IMR-90 (cell line): Measurements from ENCODE around the gene OR52K1. TPM values are rescaled to one million over a fixed set of nuclear protein-coding genes. Genes with fewer than 3 reads are reported as not detected.

Experiments used
- ATAC-seq: fragments of 200-7000 bp; cut with Tn5 transposase; 2 replicates; pipeline ENCODE4 v1.9.1; 2020; ENCODE audit warnings: low read depth, mild to moderate bottlenecking, moderate library complexity
- BruUV-seq: library from RNA; stranded (reverse); fragments of 400-500 nt; replicated peaks from 2 replicates; lab custom pipeline; 2021; lab: Mats Ljungman, UMichigan
- CTCF ChIA-PET: fragments of 300-600 bp; formaldehyde crosslinking; extraction: SDS; loops from one replicate; lab custom pipeline; 2021; ENCODE audit warnings: antibody characterized with exemption; lab: Yijun Ruan, JAX
- POLR2A ChIA-PET: fragments of 300-600 bp; sonication (Branson Sonifier 250); formaldehyde crosslinking; loops from one replicate; lab custom pipeline; 2022; ENCODE audit warnings: antibody characterized with exemption; ENCODE audit not compliant: unreplicated experiment; lab: Charles Lee
- DNase-seq: peaks from one replicate; pipeline ENCODE4 v3.0.0; 2013
- H2AFZ ChIP-seq: replicated peaks from 2 replicates; pipeline ENCODE3; 2013; ENCODE audit warnings: low read length, mild to moderate bottlenecking; ENCODE audit not compliant: poor library complexity
- H2AK5ac ChIP-seq: 2 replicates; pipeline ENCODE4 v1.6.1; 2013; ENCODE audit warnings: low read depth, low read length, inconsistent platforms
- H2AK9ac ChIP-seq: replicated peaks from 2 replicates; pipeline ENCODE3; 2013; ENCODE audit warnings: mild to moderate bottlenecking, low read depth, low read length, moderate library complexity; ENCODE audit not compliant: poor library complexity
- H2BK120ac ChIP-seq: 2 replicates; pipeline ENCODE4 v1.6.1; 2013; ENCODE audit warnings: low read depth, low read length, inconsistent platforms
- H2BK15ac ChIP-seq: 3 replicates; pipeline ENCODE4 v1.6.1; 2013; ENCODE audit warnings: low read depth, low read length, inconsistent platforms
- H2BK20ac ChIP-seq: 2 replicates; pipeline ENCODE4 v1.6.1; 2013; ENCODE audit warnings: low read depth, mild to moderate bottlenecking, inconsistent platforms, low read length, moderate library complexity
- H2BK5ac ChIP-seq: 2 replicates; pipeline ENCODE4 v1.6.1; 2013; ENCODE audit warnings: mild to moderate bottlenecking, low read depth, low read length, inconsistent platforms; ENCODE audit not compliant: poor library complexity, severe bottlenecking
- H3K14ac ChIP-seq: replicated peaks from 2 replicates; pipeline ENCODE4 v1.6.1; 2013; ENCODE audit warnings: low read depth, low read length, inconsistent platforms
- H3K18ac ChIP-seq: 2 replicates; pipeline ENCODE4 v1.6.1; 2013; ENCODE audit warnings: low read depth, low read length, control low read depth
- H3K23ac ChIP-seq: 2 replicates; pipeline ENCODE4 v1.6.1; 2013; ENCODE audit warnings: low read depth, low read length, inconsistent platforms
- H3K27ac ChIP-seq: 2 replicates; pipeline ENCODE4 v1.5.1; 2013; ENCODE audit warnings: mild to moderate bottlenecking, control low read depth, low read length; ENCODE audit not compliant: insufficient read depth
- H3K27me3 ChIP-seq: 2 replicates; pipeline ENCODE4 v1.6.1; 2013; ENCODE audit warnings: low read length; ENCODE audit not compliant: control insufficient read depth, insufficient read depth
- H3K36me3 ChIP-seq: 2 replicates; pipeline ENCODE4 v1.6.1; 2013; ENCODE audit warnings: low read length, mixed read lengths; ENCODE audit not compliant: control insufficient read depth, insufficient read depth
- H3K4ac ChIP-seq: 2 replicates; pipeline ENCODE4 v1.6.1; 2013; ENCODE audit warnings: low read depth, low read length, inconsistent platforms
- H3K4me1 ChIP-seq: 2 replicates; pipeline ENCODE4 v1.6.1; 2013; ENCODE audit warnings: low read length, mixed read lengths; ENCODE audit not compliant: control insufficient read depth, insufficient read depth
- H3K4me2 ChIP-seq: 2 replicates; pipeline ENCODE4 v1.6.1; 2013; ENCODE audit warnings: low read depth, mild to moderate bottlenecking, control low read depth, low read length, moderate library complexity
- H3K4me3 ChIP-seq: 2 replicates; pipeline ENCODE4 v1.5.1; 2013; ENCODE audit warnings: low read depth, mild to moderate bottlenecking, control low read depth, low read length, moderate library complexity; ENCODE audit not compliant: insufficient read depth
- H3K56ac ChIP-seq: 2 replicates; pipeline ENCODE4 v1.6.1; 2013; ENCODE audit warnings: low read length, inconsistent platforms; ENCODE audit not compliant: insufficient read depth; ENCODE audit errors: extremely low read depth
- H3K79me1 ChIP-seq, 2 experiments: 2 replicates each; pipeline ENCODE4 v1.6.1; 2013; ENCODE audit warnings: low read length in 2 of 2, inconsistent platforms in 1 of 2, low read depth in 1 of 2
- H3K9ac ChIP-seq: 2 replicates; pipeline ENCODE4 v1.6.1; 2013; ENCODE audit warnings: low read depth, low read length, control low read depth
- H3K9me1 ChIP-seq: 2 replicates; pipeline ENCODE4 v1.6.1; 2013; ENCODE audit warnings: low read length, inconsistent platforms; ENCODE audit not compliant: insufficient read depth
- H3K9me3 ChIP-seq: 2 replicates; pipeline ENCODE4 v1.6.1; 2013; ENCODE audit warnings: low read length; ENCODE audit not compliant: control insufficient read depth, insufficient read depth
- H4K20me1 ChIP-seq: 2 replicates; pipeline ENCODE4 v1.6.1; 2013; ENCODE audit warnings: low read length, inconsistent platforms; ENCODE audit not compliant: insufficient read depth
- H4K5ac ChIP-seq: 2 replicates; pipeline ENCODE4 v1.6.1; 2013; ENCODE audit warnings: mild to moderate bottlenecking, low read depth, low read length, control low read depth
- H4K8ac ChIP-seq, 2 experiments: 2 replicates each; pipeline ENCODE4 v1.6.1; 2013; ENCODE audit warnings: low read depth in 2 of 2, low read length in 2 of 2, control low read depth in 1 of 2, inconsistent platforms in 1 of 2
- H4K91ac ChIP-seq: 2 replicates; pipeline ENCODE4 v1.6.1; 2013; ENCODE audit warnings: low read depth, low read length, inconsistent platforms; ENCODE audit not compliant: insufficient read depth
- BHLHE40 ChIP-seq: fragments of 150-350 bp; IDR thresholded peaks from 2 replicates; pipeline ENCODE4 v1.6.1; 2016; ENCODE audit warnings: mild to moderate bottlenecking, low read depth, low read length
- CEBPB ChIP-seq: IDR thresholded peaks from 2 replicates; pipeline ENCODE4 v1.6.1; 2012; ENCODE audit warnings: low read depth, low read length, improper control_type of control experiment
- CHD1 ChIP-seq: IDR thresholded peaks from 2 replicates; pipeline ENCODE4 v1.6.1; 2012; ENCODE audit warnings: low read depth, low read length, improper control_type of control experiment
- CTCF ChIP-seq: conservative IDR thresholded peaks from 2 replicates; pipeline ENCODE4 v1.5.1; 2012; ENCODE audit warnings: mild to moderate bottlenecking, low read depth, low read length, improper control_type of control experiment
- FOS ChIP-seq: fragments of 150-350 bp; IDR thresholded peaks from 2 replicates; pipeline ENCODE4 v1.6.1; 2016; ENCODE audit warnings: low read depth, low read length
- MAFK ChIP-seq: IDR thresholded peaks from 2 replicates; pipeline ENCODE4 v1.6.1; 2012; ENCODE audit warnings: low read depth, low read length, improper control_type of control experiment
- MAZ ChIP-seq: IDR thresholded peaks from 2 replicates; pipeline ENCODE4 v1.6.1; 2012; ENCODE audit warnings: low read depth, mild to moderate bottlenecking, low read length, improper control_type of control experiment, moderate library complexity, borderline replicate concordance
- MXI1 ChIP-seq: IDR thresholded peaks from 2 replicates; pipeline ENCODE4 v1.6.1; 2012; ENCODE audit warnings: low read depth, mild to moderate bottlenecking, low read length, moderate library complexity, borderline replicate concordance
- NFE2L2 ChIP-seq: fragments of 150-350 bp; IDR thresholded peaks from 2 replicates; pipeline ENCODE4 v1.6.1; 2016; ENCODE audit warnings: low read depth, mild to moderate bottlenecking, low read length
- POLR2A ChIP-seq: IDR thresholded peaks from 2 replicates; pipeline ENCODE4 v1.6.1; 2012; ENCODE audit warnings: mild to moderate bottlenecking, low read depth, low read length
- RAD21 ChIP-seq: IDR thresholded peaks from 2 replicates; pipeline ENCODE4 v1.6.1; 2012; ENCODE audit warnings: low read length, improper control_type of control experiment
- RCOR1 ChIP-seq: IDR thresholded peaks from 2 replicates; pipeline ENCODE4 v1.6.1; 2012; ENCODE audit warnings: mild to moderate bottlenecking, low read length, improper control_type of control experiment; ENCODE audit not compliant: insufficient replicate concordance
- RFX5 ChIP-seq: IDR thresholded peaks from 2 replicates; pipeline ENCODE4 v1.8.0; 2012; ENCODE audit warnings: low read depth, mild to moderate bottlenecking, low read length, moderate library complexity
- SMC3 ChIP-seq: fragments of 150-350 bp; IDR thresholded peaks from 2 replicates; pipeline ENCODE4 v1.6.1; 2016; ENCODE audit warnings: low read depth, mild to moderate bottlenecking, antibody characterized with exemption, low read length, moderate library complexity
- USF2 ChIP-seq: fragments of 150-350 bp; IDR thresholded peaks from 2 replicates; pipeline ENCODE4 v1.6.1; 2017; ENCODE audit warnings: mild to moderate bottlenecking, antibody characterized with exemption, low read length, low read depth
- WGBS, 2 experiments: methylation state at CpG; one replicate each; pipeline versions ENCODE4 v1.1.5 to v1.1.7; 2013; ENCODE audit warnings: missing lambda C conversion rate in 2 of 2; ENCODE audit not compliant: insufficient read length in 1 of 2; ENCODE audit errors: extremely low coverage in 2 of 2; 5-methylcytosine and 5-hydroxymethylcytosine counted together
- dilution Hi-C: fragments of 300-500 bp; cut with HindIII; formaldehyde crosslinking; loops from one replicate; pipeline ENCODE4 v1.14.3; 2018; ENCODE audit warnings: low sequenced_read_pairs; ENCODE audit not compliant: unreplicated experiment
- in situ Hi-C: fragments of 300-500 bp; cut with MboI; formaldehyde crosslinking; loops from 3 replicates; pipeline ENCODE4 v1.14.3; 2019; ENCODE audit warnings: low sequenced_read_pairs, inconsistent platforms, mixed read lengths
- intact Hi-C: fragments of 100-400 bp; cut with micrococcal nuclease; formaldehyde crosslinking; loops from 2 replicates; pipeline ENCODE4 v1.10.0; 2022
- polyA plus RNA-seq, 3 experiments: library from polyadenylated mRNA; depleted of rRNA; stranded (reverse); fragments of >200 nt; gene quantifications; 2 replicates each; pipeline ENCODE4 v1.2.3, GENCODE V29; 2012; ENCODE audit warnings: low replicate concordance in 1 of 3
- total RNA-seq: library from RNA; depleted of rRNA; stranded (reverse); fragments of >200 nt; gene quantifications from 2 replicates; pipeline ENCODE4 v1.2.3, GENCODE V29; 2012

The OR52K1 gene
- total and polyA plus RNA-seq, 2 of the 4 experiments (the other 2 are of a cell fraction) = not detected

- BruUV-seq = no TSS peak
- ChIA-PET POLR2A (no interaction called here), CTCF (interaction anchor here (0.6 to 2.4 kb wide), 3 partner anchors 95 to 339 kb away, joined by 3 to 10 read pairs (median 3); no protein-coding TSS in a partner anchor)
- Histone ChIP-seq H3K27me3 (peaks cover 14% of the 10 kb centered on the region), H3K14ac (no peak overlapping the region), H3K4me1 (no peaks in the 10 kb centered on the region), H3K18ac (no peak overlapping the region), H3K36me3 (no peaks in the 10 kb centered on the region), H2AK5ac (no peak overlapping the region), H2BK20ac (no peak overlapping the region), H3K4me2 (no peak overlapping the region), H2AK9ac (no peak overlapping the region), H3K4me3 (no peak overlapping the region), H3K9me3 (no peaks in the 10 kb centered on the region), H3K4ac (no peak overlapping the region), H3K9me1 (no peaks in the 10 kb centered on the region), H2AFZ (no peak overlapping the region), H4K91ac (no peak overlapping the region), H4K20me1 (no peaks in the 10 kb centered on the region), H3K79me1 (no peaks in the 10 kb centered on the region), H3K27ac (no peak overlapping the region), H4K8ac (no peak overlapping the region), H2BK120ac (no peak overlapping the region), H2BK5ac (no peak overlapping the region), H3K23ac (no peak overlapping the region), H3K56ac (no peak overlapping the region), H2BK15ac (no peak overlapping the region), H4K5ac (no peak overlapping the region), H3K9ac (no peak overlapping the region)
- DNase-seq = no peak
- TF ChIP-seq RFX5 = no peak
- TF ChIP-seq MXI1 = no peak
- no peak for TF ChIP-seq RAD21
- TF ChIP-seq MAFK = no peak
- TF ChIP-seq BHLHE40 = no peak
- TF ChIP-seq FOS = no peak
- TF ChIP-seq CTCF = no peak
- TF ChIP-seq POLR2A = no peak
- TF ChIP-seq CHD1 = no peak
- no peak for TF ChIP-seq SMC3
- TF ChIP-seq RCOR1 = no peak
- no peak for TF ChIP-seq NFE2L2
- TF ChIP-seq CEBPB = no peak
- TF ChIP-seq MAZ = no peak
- no peak for TF ChIP-seq USF2
- intact Hi-C loops (no loop called here), in situ Hi-C loops (no loop called here), dilution Hi-C loops (no loop called here)
- no CpG with 5 or more reads among the region's 7 CpGs for WGBS, 2 experiments
- ATAC-seq = no peak
Measured at GRCh38 chr11:4495487-4495886, 13.0 kb downstream of the OR52K1 start.
